Measurements from ENCODE around the gene NME9.

The NME9 gene

GRCh38 chr3:138331143-138331894 lies 1.7 kb upstream of the NME9 start:
- DNase-seq, result no peak

DNA sequence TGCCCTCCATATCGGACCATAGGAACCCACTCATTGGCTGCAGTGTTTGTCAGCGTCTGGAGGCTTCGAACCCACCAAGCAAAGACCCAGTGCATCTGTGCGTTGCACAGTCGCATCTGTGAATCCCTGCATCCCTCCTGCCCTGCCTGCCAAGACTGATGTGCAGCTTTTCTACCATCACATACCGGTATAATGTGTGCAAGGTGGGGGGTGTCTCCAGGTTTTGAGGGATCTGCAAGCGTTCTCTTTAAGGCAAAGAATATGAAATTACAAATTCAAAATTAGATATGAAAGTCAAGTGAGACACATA lies 288 bp upstream of the NME9 start:
- no peak for DNase-seq

- DNase-seq, result no peak
Observed at GRCh38 chr3:138328341-138328740, 1.3 kb downstream of the NME9 start.

DNA sequence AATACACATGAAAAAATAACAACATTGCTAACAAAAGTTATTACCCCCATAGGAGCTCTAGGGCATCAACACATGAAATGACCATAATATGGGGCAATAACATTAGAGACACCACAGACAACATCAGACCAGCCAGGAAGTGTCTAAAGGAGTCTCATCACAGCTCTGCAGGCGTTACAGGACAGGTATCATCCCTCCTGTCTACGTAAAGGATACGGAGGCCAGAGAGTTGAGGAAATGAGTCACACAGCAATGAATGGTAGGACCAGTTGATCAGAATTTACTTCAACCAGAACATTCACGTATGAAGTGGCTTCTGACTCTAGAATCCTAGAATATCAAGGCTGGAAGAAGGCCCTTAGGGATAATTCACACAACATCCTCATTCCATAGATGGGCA lies 1.8 kb downstream of the NME9 start:
- DNase-seq, result no peak

- DNase-seq, result no peak
Observed at GRCh38 chr3:138326866-138327595, 2.6 kb downstream of the NME9 start.

DNA sequence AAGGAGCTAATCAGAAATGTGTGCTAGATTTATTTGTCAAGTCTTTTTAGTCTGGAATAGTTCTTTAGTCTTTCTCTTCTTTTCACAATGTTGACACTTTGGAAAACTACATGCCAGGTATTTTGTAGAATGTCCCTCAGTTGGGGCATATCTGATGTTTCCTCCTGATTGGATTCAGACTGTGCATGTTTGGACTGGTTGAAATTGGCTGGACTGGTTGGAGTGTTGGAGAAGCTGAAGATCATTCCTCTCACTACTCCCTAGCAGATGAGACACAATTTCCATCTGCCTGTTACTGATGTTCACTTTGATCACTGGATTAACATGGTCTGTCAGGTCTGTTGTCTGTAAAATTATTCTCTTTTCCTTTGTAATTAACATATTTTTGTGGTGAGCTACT lies 3.7 kb downstream of the NME9 start:
- no peak for DNase-seq

DNA sequence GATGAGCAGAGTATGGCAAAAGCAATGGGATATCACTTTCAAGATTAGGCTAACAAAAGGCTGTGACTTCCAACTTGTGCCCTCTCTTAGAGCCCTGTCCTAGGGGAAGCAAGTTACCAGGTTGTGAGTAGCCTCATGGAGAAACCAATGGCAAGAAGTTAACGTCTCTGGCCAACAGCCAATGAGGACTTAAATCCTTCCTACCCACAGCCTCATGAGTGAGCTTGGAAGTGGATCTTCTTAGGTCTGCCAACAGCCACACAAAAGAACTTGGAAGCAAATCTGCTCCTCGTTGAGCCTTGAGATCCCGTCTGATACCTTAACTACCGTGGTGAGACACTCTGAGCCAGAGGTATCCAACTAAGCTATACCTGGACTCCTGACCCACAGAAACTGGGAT lies 5.7 kb downstream of the NME9 start:
- DNase-seq, result no peak

DNA sequence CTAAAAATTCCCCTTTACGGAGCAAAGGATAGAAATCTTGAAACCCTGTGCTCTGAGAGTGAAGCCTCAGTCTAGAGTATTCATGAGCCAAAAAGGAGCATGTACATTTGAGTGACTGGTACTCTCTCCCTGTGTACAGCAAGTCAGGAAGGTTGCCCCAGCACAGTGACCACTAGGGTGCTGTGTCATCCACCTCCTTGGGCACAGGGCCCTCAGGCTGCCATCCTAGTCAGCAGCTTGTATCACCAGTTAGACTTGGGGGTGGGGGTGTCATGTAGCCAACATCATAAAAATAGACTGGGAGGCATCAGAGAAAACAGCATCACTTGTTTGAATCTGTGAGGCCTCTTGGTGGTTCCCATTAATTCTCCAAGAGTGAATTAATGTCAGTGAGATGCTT lies 12.0 kb downstream of the NME9 start:
- DNase-seq, result no peak

- DNase-seq, result no peak
Observed at GRCh38 chr3:138314751-138315150, 14.9 kb downstream of the NME9 start.

GRCh38 chr3:138310494-138310893 lies 19.2 kb downstream of the NME9 start:
- no peak for DNase-seq

DNA sequence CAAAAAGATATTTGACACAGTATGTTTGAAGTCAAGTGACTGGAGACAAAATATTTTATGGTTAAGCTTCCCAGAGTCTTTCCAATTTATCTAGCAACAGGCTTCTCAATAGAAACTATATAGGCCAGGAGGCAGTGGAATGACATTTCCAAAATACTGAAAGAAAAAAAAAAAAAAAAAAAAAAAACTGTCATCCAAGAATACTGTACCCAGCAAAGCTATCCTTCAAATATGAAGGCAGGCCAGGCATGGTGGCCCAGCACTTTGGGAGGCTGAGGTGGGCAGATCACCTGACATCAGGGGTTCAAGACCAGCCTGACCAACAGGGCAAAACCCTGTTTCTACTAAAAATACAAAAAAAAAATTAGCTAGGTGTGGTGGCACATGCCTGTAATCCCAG lies 20.9 kb downstream of the NME9 start:
- no peak for DNase-seq

DNA sequence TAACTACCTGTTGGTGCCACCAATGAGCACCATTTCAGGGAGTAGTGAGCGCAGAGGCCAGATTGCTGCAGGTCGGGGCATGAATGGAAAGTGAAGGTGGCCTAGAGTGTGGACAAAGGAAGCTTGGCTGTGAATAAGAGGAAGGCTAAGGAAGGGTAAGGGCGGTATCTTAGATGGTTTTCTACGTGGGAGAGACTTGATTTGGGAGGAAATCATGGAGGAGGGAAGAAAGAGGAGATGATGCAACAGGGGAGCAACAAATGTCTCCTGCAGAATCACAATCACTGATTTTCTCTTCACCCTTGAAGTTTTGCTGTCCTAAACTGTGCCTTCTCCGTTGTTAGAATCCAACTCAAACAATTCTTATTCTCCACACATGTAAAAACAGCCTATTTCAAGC lies 21.8 kb downstream of the NME9 start:
- DNase-seq, result no peak

GRCh38 chr3:138303474-138303873 lies 26.2 kb downstream of the NME9 start:
- DNase-seq, result no peak

DNA sequence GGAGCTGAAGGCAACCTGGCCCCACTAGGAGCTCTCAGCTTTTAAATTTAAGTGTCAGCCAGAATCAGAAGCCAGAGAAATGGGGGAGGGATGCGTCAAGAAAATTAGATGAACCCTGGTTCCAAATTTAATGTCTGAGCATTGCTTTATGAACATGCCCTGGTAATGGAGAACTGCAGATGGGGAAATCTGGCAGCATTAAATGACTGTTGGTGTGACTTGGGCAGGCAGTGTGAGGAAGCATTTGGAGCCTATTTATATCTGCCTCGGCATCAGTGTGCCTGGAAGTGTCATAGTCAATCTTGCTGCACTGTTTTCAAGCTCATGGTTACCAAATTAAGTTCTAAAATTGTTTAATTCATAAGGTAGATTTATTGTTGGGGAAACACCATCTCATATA lies 29.0 kb downstream of the NME9 start:
- DNase-seq, result no peak

GRCh38 chr3:138297876-138298275 lies 31.8 kb downstream of the NME9 start:
- no peak for DNase-seq

GRCh38 chr3:138297059-138297607 lies 32.5 kb downstream of the NME9 start:
- no peak for DNase-seq

GRCh38 chr3:138296639-138297038 lies 33.0 kb downstream of the NME9 start:
- DNase-seq, result no peak

- no peak for DNase-seq
Observed at GRCh38 chr3:138289701-138290100, 40.0 kb downstream of the NME9 start.

- DNase-seq, result no peak
Observed at GRCh38 chr3:138289260-138289659, 40.4 kb downstream of the NME9 start.

DNA sequence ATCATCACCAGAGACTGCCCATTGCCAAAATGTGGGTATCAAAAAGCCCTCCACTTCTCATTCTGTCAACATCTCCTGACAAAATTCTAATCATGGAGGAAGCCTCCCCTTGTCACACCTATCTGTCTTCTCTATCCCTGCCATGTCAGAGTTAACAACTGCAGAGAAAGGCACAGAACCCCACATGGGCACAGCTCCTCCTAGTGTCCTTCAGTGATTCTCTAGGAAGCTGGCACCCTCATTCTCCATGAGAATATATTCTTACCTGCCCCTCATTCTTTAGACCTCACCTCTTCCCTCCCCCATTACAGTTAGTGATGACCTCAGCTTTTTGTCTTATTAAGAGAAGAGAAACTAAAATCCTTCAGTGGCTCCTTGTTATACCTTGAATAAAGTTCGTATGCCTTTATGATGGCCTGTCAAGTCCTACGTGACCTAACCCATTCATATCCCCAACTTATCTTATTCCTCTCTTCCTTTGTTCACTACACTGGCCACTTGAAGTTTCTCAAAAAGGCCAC lies 44.6 kb downstream of the NME9 start:
- no peak for DNase-seq

DNA sequence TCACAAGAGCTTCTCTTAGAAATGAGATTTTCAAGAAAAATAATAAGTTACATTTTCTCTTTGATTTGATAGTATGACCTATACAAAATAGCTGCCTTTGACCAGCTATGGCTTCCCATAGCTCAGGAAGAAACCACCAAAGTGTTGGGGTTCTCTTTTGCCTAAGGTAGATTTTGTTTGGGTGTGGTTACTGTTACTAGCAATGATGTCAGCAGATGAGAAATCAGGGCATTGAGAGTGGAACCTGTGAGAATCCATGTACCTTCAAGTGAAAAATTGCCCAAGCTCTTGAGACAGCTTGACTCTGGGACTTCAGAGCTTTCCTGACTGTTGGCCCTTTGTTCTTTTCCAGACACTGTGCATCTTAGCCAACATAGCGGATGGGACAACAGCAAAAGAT lies 45.6 kb downstream of the NME9 start:
- no peak for DNase-seq

- DNase-seq, result no peak
Observed at GRCh38 chr3:138282836-138283235, 46.8 kb downstream of the NME9 start.

DNA sequence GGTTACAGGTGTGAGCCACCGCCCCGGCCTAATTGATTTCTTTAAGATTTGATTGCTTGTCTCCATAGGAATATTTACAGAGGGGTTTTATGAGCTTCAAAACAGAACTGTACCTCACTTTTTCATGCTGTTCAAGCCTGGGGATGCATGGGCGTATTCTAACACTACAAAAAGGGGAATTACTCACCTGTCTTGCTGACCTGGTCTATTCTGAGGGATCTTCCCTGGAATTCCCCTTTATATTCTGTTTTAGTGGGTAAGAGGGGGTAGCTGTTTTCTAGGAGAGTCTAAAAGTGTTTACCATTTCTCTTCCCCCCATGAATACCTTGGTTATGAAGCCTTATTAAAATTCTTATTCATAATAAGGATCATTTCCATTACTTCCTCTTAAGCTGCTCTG lies 48.1 kb downstream of the NME9 start:
- DNase-seq, result no peak

DNA sequence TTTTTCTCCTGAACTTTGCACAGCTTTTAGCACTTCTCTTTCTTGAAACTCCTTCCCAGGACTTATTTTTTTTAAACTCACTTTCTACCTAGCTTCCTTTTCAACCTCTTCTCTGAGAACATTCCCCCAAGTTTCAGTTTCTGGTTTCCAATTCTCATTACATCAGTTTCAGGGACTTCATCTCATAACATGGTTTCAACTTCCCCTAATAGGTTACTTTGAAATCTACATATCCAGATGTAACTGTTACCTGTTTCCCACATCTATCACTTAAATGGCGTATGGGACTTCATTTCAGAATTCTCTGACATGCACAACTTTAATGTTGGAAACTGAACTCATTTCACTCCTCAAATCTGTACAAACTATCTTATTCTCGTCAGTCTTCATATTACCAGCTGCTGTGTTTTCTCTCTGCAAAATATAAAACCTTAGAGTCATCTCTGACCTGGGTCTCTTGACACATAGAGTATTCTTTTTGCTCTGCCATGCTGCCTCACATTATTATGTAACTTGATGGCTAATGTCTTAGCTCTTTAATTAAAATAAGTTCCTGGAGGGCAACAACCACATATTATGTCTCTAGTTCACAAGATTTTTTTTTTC lies 58.4 kb downstream of the NME9 start:
- no peak for DNase-seq
